ENCODE data around the gene ZBTB38.

Gene ZBTB38

DNA sequence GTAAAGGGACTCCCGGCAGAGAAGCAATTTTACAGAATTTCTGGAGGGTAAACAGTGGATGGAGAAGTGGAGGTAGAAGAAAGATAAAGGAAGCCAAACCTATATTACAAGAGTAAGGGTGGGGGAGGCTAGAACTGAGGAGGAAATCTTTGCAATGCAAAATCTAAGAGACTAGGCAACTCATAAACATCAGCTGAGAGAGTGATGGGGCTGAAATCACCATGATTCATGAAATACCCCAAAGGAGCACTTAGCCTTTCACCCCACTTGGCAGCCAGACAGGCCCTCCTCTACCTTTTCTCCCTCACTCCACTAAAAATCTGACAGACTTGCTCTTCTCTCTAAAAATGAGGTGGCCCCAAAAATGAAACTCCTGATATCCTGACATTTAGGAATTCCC lies 19.5 kb upstream of the ZBTB38 start:
- H3K9me3 Mint-ChIP-seq, result no peaks in the 10 kb centered on the region
- H3K36me3 Mint-ChIP-seq (ENCODE audit: low read depth), result peaks cover 1% of the 10 kb centered on the region
- no peaks in the 10 kb centered on the region for H3K4me1 Mint-ChIP-seq (ENCODE audit: low read depth)
- H3K4me3 Mint-ChIP-seq, result no peak overlapping the region
- H3K27ac Mint-ChIP-seq, result no peak overlapping the region
- H3K27me3 Mint-ChIP-seq (ENCODE audit: low read depth), result peaks cover 14% of the 10 kb centered on the region

DNA sequence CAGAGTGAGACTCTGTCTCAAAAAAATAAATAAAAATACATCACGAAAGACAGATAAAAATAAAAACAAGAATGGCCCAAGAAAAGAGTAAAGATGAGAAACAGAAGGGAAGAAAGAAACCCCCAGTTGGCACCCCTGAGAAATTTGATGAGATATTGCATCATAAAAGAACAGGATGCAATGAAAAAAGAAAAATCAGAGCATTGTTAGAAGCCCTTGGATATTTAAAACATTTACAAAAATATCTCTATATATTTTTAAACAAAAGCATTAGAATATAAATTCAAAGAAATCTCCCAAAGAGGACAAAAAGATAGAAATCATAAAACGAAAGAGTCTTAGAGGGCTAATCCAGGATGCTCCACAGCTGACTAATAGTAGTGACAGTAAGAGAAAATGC lies 18.6 kb upstream of the ZBTB38 start:
- no peak overlapping the region for H3K27ac Mint-ChIP-seq
- H3K4me3 Mint-ChIP-seq, result no peak overlapping the region
- H3K27me3 Mint-ChIP-seq (ENCODE audit: low read depth), result peaks cover 15% of the 10 kb centered on the region
- no peaks in the 10 kb centered on the region for H3K9me3 Mint-ChIP-seq
- peaks cover 1% of the 10 kb centered on the region for H3K36me3 Mint-ChIP-seq (ENCODE audit: low read depth)
- H3K4me1 Mint-ChIP-seq (ENCODE audit: low read depth), result no peaks in the 10 kb centered on the region

DNA sequence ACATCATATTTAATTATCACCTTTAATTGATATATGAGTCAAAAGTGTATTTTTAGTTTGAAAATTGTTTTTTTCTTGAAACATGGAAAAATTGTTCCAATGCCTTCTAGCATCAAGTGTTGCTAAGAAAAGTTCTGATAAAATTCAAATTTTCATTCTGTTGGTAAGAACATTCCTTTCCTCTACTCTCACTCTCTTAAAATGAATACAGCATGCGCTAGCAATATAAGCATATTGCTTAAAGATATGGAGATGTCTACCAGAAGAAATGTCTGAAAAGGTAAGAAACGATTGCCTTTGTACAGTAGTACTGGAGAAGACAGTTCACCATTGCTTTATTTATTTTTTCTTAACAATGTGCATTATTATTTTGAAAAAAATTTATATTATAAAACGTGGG lies 17.6 kb upstream of the ZBTB38 start:
- Mint-ChIP-seq H3K27ac (no peak overlapping the region), H3K27me3 (ENCODE audit: low read depth) (peaks cover 15% of the 10 kb centered on the region), H3K4me3 (no peak overlapping the region)

DNA sequence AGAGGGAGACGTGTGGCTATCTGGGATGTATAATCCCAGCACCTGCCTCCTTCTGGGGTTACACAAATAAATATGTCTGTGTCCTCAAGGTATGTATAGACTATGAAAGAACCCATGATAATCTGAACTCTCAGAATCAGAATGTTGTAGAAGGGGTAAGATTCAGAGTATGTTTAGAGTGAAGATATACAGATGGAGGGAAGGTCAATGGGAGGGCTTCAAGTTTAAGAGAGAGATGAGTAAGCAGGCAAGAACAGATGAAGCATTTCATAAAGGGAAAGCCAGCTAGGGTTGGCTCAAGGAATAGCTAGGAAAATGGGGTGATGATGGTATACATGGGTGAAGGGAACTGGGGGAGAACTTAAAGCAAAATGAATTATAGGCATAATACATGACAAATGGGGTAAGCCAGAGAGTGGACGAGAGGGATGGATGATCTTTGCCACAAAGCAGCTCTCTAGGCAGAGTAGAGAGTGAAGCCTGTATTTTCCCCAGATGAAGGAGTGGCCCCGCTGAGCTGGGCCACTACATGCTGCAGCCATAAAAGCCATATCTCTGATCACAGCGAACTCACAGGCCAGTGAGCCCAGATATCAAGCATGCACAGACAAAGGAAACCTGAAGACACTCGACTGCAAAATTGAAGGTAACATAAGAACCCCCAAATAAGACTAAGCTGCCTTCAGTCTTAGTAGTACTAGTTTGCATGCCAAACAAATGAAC lies 15.9 kb upstream of the ZBTB38 start:
- no peaks in the 10 kb centered on the region for H3K4me1 Mint-ChIP-seq (ENCODE audit: low read depth)
- no peak overlapping the region for H3K27ac Mint-ChIP-seq
- H3K36me3 Mint-ChIP-seq (ENCODE audit: low read depth), result peaks cover 1% of the 10 kb centered on the region
- H3K9me3 Mint-ChIP-seq, result no peaks in the 10 kb centered on the region
- no peak overlapping the region for H3K4me3 Mint-ChIP-seq
- peaks cover 25% of the 10 kb centered on the region for H3K27me3 Mint-ChIP-seq (ENCODE audit: low read depth)

More for the DNA sequence above, 17.6 kb upstream of the ZBTB38 start:
- Mint-ChIP-seq H3K36me3 (ENCODE audit: low read depth) (peaks cover 1% of the 10 kb centered on the region), H3K4me1 (ENCODE audit: low read depth) (no peaks in the 10 kb centered on the region), H3K9me3 (no peaks in the 10 kb centered on the region)

DNA sequence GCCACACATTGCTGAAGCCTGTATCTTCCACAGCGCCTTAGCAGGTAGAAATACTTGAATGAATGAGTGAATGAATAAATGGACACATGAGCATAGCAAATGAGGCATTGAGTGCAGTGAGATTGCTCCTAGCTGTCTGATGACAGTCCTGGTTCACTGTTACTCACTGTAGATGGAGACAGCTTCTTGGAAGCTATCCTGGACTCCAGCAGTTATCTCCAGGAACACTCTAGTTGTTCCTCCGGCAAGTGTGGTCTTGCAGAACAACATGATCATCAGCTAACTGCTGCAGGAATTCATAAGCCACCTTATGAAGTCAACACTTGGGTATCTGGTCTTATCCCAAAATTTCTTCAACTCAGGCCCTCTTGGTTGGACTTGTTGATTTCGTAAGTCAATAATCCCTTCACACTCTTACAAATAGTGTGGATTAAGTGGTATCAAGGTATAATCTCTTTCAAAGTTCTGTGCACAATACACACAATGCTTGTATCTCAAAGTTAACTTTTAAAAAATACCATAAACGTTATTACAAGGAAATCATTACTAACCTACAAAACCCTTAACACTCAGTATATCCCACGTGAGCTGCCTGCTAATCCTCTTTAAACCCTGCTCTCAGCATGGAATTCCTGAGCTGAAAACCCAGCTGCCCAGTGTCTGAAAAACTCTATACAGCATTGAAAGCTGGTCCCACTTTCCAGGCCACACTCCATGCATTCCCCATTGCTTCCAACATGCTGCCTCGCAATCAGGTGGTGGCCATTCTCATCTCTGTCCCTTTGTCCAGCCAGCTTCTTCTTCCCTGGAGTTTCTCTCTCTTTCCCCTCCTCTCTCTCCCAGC lies 14.4 kb upstream of the ZBTB38 start:
- Mint-ChIP-seq H3K36me3 (ENCODE audit: low read depth) (peaks cover 1% of the 10 kb centered on the region), H3K9me3 (no peaks in the 10 kb centered on the region), H3K27me3 (ENCODE audit: low read depth) (peaks cover 25% of the 10 kb centered on the region), H3K4me3 (no peak overlapping the region), H3K4me1 (ENCODE audit: low read depth) (no peaks in the 10 kb centered on the region), H3K27ac (no peak overlapping the region)

DNA sequence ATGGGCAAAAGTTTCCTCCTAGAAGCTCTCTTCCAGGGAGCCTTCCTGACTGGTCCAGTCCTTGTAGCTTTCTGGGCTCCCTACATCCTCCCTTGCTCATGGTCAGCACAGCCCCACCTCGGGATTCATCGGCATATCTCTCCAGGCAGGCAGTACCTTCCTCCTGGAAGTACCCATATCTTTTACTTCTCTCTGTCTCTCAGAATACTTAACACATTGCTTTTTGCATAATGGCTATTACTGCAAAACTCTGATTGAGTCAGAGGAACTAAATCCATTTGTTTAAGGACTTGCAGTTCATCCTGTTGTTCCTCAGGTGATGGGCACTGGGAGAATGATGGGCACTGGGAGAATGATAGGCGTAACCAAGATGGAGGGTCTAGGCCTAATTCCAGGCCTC lies 13.8 kb upstream of the ZBTB38 start:
- peaks cover under 1% of the 10 kb centered on the region for H3K36me3 Mint-ChIP-seq (ENCODE audit: low read depth)

DNA sequence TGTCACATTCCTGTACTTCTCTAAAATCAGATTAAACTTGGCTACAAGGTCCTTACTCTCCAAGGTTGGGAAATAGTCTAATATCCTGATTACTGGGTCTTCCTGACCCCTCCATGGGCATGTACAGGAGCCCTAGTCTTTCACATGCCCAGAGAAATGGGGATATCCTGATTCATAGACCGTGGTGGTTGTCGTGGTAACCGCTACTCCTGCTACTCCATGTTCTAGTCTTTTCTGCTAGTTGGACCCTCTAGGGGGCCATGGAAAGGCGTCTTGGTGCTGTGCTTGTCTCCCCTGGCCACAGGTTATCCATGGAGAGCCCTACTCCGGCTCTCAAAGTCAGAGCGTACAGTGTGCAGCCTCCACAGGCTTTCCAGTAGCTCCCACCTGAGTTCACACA lies 13.1 kb upstream of the ZBTB38 start:
- Mint-ChIP-seq H3K4me3 (no peak overlapping the region), H3K4me1 (ENCODE audit: low read depth) (no peaks in the 10 kb centered on the region), H3K36me3 (ENCODE audit: low read depth) (no peaks in the 10 kb centered on the region), H3K9me3 (no peaks in the 10 kb centered on the region), H3K27ac (no peak overlapping the region), H3K27me3 (ENCODE audit: low read depth) (peaks cover 25% of the 10 kb centered on the region)

More for the DNA sequence above, 13.8 kb upstream of the ZBTB38 start:
- peaks cover 25% of the 10 kb centered on the region for H3K27me3 Mint-ChIP-seq (ENCODE audit: low read depth)
- H3K4me1 Mint-ChIP-seq (ENCODE audit: low read depth), result no peaks in the 10 kb centered on the region
- H3K9me3 Mint-ChIP-seq, result no peaks in the 10 kb centered on the region
- no peak overlapping the region for H3K27ac Mint-ChIP-seq
- no peak overlapping the region for H3K4me3 Mint-ChIP-seq

DNA sequence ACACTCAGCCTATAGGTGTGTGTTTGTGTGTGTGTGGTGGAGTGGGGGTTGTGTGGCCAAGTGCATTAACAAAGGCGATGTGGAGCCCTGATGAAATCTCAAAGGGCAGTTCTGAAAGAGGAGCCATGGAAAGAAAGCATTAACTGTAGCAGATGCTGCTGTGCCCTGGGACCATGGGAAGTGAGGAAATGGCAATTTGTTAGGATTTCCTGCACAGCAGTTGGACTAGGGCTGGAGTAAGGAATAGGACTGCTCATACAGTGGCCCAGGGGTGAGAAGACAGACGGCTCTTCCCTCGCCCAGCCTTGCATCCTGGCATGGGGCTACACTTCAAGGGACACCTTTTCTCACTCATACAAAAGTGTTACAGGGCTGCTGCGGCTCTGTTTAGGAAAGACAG lies 12.3 kb upstream of the ZBTB38 start:
- no peak overlapping the region for H3K4me3 Mint-ChIP-seq
- no peaks in the 10 kb centered on the region for H3K36me3 Mint-ChIP-seq (ENCODE audit: low read depth)
- H3K9me3 Mint-ChIP-seq, result no peaks in the 10 kb centered on the region
- H3K4me1 Mint-ChIP-seq (ENCODE audit: low read depth), result peaks cover 4% of the 10 kb centered on the region
- H3K27me3 Mint-ChIP-seq (ENCODE audit: low read depth), result peaks cover 25% of the 10 kb centered on the region
- H3K27ac Mint-ChIP-seq, result no peak overlapping the region

DNA sequence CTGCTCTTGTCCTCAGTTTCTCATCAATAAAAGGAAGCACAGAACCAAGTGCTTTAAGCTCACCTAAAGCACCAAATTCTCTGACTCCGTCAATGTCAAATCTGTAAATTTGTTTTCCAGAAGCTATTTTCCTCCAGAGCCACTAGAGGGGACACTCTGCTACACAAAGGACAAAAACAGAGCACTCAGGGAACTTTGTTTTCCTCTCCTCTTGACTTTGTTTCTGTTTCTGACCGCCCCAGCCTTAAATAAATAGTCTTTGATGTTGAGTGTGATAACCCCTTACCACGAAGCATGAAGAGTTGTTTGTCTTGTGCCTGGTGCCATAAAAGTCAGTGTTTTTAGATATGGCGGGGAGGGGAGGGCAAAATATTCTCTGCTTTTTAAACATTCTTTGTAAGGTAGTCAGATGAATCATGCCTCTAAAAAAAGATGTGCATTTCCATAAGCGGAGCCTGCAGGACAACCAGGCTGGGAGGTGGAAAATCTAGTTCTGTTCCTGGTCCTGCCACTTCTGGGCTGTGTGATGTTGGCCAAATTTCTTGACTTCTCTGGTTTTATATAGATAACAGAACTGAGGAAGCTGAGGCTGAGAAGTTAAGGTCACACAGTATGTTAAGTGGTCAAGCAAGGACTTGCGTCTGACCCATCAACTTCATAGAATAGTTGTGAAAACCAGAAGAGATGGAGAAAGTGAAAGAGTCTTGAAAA lies 7.3 kb upstream of the ZBTB38 start:
- Mint-ChIP-seq H3K4me1 (ENCODE audit: low read depth) (peaks cover 9% of the 10 kb centered on the region), H3K27ac (no peak overlapping the region), H3K4me3 (no peak overlapping the region), H3K27me3 (ENCODE audit: low read depth) (peaks cover 13% of the 10 kb centered on the region), H3K36me3 (ENCODE audit: low read depth) (no peaks in the 10 kb centered on the region), H3K9me3 (no peaks in the 10 kb centered on the region)

DNA sequence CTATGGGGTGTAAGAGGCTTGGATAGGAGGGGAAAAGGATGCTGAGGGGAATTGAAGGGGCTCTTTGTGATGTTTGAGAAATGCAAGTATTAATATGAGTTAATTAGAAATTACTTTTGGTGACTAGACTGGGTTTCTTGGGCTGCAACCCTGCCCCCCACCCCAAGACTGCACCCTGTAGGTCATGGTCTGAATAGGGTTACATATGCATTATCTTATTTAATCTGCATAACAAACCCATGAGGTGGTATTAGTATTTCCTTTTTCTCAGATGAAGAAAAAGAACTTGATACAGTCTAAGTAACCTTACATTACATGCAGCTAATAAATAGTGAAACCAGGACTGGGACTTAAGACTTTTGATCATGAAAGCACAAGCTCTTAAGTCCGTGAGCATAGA lies 5.6 kb upstream of the ZBTB38 start:
- H3K4me3 Mint-ChIP-seq, result no peak overlapping the region
- H3K27me3 Mint-ChIP-seq (ENCODE audit: low read depth), result peaks cover 3% of the 10 kb centered on the region
- H3K9me3 Mint-ChIP-seq, result no peaks in the 10 kb centered on the region
- no peaks in the 10 kb centered on the region for H3K36me3 Mint-ChIP-seq (ENCODE audit: low read depth)
- H3K27ac Mint-ChIP-seq, result no peak overlapping the region
- H3K4me1 Mint-ChIP-seq (ENCODE audit: low read depth), result peaks cover 9% of the 10 kb centered on the region

DNA sequence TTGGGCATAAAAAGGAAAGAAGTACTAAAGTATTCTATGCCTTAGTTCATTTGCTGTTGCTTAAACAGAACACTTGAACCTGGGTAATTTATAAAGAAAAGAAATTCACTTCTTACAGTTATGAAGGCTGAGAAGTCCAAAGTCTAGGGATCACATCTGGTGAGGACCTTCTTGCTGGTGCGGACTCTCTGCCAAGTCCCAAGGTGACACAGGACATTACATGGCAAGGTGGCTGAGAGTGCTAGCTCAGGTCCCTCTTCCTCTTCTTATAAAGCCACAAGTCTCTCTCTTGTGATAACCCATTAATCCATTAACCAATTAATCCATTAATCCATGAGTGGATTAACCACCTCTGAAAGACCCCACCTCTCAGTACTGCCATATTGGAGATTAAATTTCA lies 3.1 kb upstream of the ZBTB38 start:
- Mint-ChIP-seq H3K9me3 (no peaks in the 10 kb centered on the region), H3K4me1 (ENCODE audit: low read depth) (peaks cover 15% of the 10 kb centered on the region), H3K36me3 (ENCODE audit: low read depth) (peaks cover under 1% of the 10 kb centered on the region), H3K4me3 (no peak overlapping the region), H3K27me3 (ENCODE audit: low read depth) (peaks cover 3% of the 10 kb centered on the region), H3K27ac (no peak overlapping the region)

DNA sequence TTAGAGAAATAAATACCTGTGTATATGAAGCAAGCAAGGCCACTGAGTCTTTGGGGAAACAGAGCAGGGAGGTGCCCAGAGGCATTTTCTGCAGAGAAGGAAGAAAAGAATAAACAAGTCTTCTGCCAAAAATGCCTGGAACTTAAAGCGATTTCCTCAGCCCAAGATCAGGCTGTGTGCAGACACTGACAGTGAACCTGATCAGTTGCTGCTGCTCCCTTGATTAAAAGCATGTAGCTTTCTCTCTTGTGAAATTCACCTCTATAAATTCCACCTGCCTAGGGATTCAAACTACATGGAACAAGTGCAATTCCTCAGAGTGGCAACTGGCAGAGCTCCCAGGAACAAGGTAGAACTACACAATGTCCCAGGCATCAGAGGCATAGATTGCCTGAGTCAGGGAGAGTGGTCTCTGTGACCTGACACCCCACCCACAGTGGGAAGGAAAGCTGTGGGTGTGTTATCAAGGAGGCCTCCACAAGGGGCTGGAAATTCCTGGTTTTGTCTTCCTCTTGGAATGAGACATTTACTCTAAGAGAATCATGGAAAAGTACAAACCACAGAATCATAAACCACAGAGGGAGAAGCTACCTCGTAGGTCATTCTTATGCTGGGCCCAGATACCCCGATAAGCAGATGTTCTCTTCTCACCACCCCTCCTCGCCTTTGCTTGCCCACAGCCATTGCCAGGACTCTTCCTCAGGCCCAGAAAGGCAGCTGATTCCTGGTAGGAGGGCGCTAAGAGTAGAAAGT lies 1.8 kb upstream of the ZBTB38 start:
- H3K9me3 Mint-ChIP-seq, result no peaks in the 10 kb centered on the region
- H3K27me3 Mint-ChIP-seq (ENCODE audit: low read depth), result peaks cover 3% of the 10 kb centered on the region
- peaks cover 2% of the 10 kb centered on the region for H3K36me3 Mint-ChIP-seq (ENCODE audit: low read depth)
- peaks cover 11% of the 10 kb centered on the region for H3K4me1 Mint-ChIP-seq (ENCODE audit: low read depth)
- H3K4me3 Mint-ChIP-seq, result no peak overlapping the region
- H3K27ac Mint-ChIP-seq, result no peak overlapping the region

DNA sequence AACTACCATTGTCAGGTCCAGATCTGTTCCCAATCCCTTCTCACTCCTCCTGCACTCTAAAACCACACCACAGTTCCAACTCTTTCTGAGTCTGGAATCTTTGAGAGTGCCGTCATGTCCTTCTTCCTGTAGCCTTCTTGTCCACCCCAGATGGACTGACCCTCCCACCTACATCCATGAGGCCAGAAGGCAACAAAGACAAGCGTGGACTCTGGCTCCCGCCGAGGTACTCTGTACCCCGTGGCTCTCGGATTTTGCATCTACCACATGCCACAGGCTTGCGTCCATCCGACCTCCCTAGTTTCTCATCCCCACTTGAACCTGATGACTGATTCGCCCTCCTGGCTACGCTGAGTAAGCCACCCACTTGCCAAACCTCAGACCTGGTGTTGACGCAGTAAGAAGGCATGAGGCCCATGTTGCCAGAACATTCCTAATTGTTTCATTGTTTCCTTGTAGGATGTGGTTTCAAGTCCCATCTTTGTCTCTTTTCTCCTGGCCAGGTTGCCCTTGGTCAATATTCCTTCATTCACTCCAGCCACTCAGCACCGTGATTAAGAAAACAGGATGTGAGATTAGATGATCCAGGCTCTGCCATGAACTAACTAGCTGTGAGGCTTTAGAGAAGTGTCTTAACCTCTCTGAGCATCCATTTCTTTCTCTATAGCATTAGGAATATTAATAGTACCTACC lies 1.1 kb upstream of the ZBTB38 start:
- peaks cover 3% of the 10 kb centered on the region for H3K27me3 Mint-ChIP-seq (ENCODE audit: low read depth)
- no peak overlapping the region for H3K4me3 Mint-ChIP-seq
- H3K27ac Mint-ChIP-seq, result no peak overlapping the region
- H3K4me1 Mint-ChIP-seq (ENCODE audit: low read depth), result peaks cover 10% of the 10 kb centered on the region
- H3K36me3 Mint-ChIP-seq (ENCODE audit: low read depth), result peaks cover 2% of the 10 kb centered on the region
- no peaks in the 10 kb centered on the region for H3K9me3 Mint-ChIP-seq
